Stimulated activated naive B cell treated with anti-CD40 and anti-IgM and Interleukin-4, amounts not matched to agents 10 μg/mL and 1 μg/mL and 100 μg/mL, for 72 hours (primary cell): ENCODE results near the gene C11orf24.

Experiments
- ATAC-seq, 2 donors: fragments of 150-1000 bp; cut with Tn5 transposase; replicated peaks; 2 replicates each; pipeline ENCODE4 v1.10.0; 2021; ENCODE audit warnings: moderate library complexity in 1 of 2
- DNase-seq: peaks from one replicate; pipeline ENCODE4 v3.0.0; 2021
- H3K27ac Mint-ChIP-seq: one replicate; pipeline ENCODE4 v1.8.0; 2022; ENCODE audit warnings: mild to moderate bottlenecking, mixed read lengths
- H3K27me3 Mint-ChIP-seq, 2 donors: one replicate each; pipeline ENCODE4 v1.8.0; 2022; ENCODE audit warnings: mixed read lengths in 2 of 2
- H3K36me3 Mint-ChIP-seq, 2 donors: one replicate each; pipeline ENCODE4 v1.8.0; 2022; ENCODE audit warnings: mixed read lengths in 2 of 2, mild to moderate bottlenecking in 1 of 2
- H3K4me1 Mint-ChIP-seq, 2 donors: one replicate each; pipeline ENCODE4 v1.8.0; 2022; ENCODE audit warnings: mixed read lengths in 2 of 2, mild to moderate bottlenecking in 1 of 2
- H3K4me3 Mint-ChIP-seq, 2 donors: one replicate each; pipeline ENCODE4 v1.8.0; 2022; ENCODE audit warnings: mild to moderate bottlenecking in 2 of 2, mixed read lengths in 2 of 2, moderate library complexity in 1 of 2
- H3K9me3 Mint-ChIP-seq, 2 donors: one replicate each; pipeline ENCODE4 v1.8.0; 2022; ENCODE audit warnings: mixed read lengths in 2 of 2, mild to moderate bottlenecking in 1 of 2

Gene C11orf24

DNA sequence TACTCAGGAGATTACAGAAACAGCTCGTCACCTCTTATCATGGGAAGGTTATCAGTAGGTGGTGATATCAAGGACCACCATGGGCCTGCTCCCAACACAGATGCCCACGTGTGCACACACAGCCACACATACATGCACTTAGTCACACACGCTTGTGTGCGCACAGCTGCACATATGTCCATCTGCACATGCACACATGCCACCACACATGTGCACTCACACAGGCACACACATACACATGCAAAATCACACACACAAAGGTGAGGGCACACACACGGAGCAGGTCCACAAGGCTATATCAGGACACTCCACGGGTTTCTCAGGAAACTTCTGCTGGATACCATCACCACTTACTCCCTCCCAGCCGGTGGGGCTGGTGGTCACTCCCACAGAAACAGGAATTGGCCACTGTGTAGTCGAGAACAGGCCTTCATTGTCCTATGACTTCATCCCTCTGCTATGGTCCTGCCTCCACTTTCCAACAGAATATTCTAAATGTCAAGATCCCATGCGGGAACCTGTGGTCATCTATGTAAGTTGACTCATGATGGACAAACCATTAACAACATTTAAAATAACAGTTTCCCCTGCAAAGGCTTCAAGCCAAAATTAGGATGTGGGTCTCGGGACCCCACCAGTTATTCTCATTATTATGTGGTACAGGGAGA lies 2.2 kb downstream of the C11orf24 start:
- peaks cover 0 to under 1% of the 10 kb centered on the region in 2 donors for H3K9me3 Mint-ChIP-seq
- H3K4me1 Mint-ChIP-seq = peaks cover 58 to 85% of the 10 kb centered on the region in 2 donors
- H3K36me3 Mint-ChIP-seq = peaks cover 23 to 47% of the 10 kb centered on the region in 2 donors
- no peak for DNase-seq
- ATAC-seq = no peak
- peak overlapping the region; percentile 40 to 53 for H3K4me3 Mint-ChIP-seq
- peak overlapping the region; percentile 11 for H3K27ac Mint-ChIP-seq
- H3K27me3 Mint-ChIP-seq = no peaks in the 10 kb centered on the region

GRCh38 chr11:68267881-68268240 lies 3.9 kb downstream of the C11orf24 start:
- no peak for ATAC-seq
- H3K27ac Mint-ChIP-seq = no peak overlapping the region

DNA sequence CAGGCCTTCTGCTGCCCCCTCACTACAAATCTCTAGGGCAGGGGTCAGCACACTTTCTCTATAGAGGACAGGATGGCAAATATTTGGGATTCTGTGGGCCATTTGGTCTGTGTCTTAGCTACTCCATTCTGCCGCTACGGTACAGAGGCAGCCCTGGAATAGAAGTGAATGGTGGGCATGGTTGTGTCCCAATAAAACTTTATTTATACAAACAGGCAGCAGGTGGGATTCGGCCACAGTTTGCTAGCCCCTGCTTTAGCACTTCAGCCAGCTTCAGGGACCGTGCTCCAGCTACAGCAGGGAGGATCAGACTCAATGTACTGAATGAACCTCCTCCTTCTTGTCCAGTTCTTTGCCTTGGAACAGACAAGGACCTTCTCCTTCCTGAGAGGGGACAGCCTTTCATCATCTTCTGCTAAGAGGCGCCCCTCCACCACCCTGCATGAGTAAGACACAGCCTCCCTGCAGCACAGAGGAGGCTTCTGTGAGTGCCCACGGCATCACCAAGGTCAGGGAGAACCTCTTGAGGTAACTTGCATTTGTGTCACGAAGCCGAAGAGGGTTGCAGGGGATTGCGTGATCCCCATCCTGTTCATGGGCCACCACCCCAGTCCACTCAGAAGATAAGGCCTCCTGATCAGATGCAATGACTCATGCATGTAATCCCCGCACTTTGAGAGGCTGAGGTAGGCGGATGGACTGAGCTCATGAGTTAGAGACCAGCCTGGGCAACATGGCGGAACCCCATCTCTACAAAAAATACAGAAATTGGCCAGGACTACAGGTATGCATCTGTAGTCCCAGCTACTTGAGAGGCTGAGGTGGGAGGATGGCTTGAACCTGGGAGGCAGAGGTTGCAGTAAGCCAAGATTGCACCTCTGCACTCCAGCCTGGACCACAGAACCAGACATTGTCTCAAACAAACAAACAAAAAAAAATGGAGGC lies 4.6 kb downstream of the C11orf24 start:
- peak overlapping the region; percentile 71 for H3K27ac Mint-ChIP-seq
- H3K9me3 Mint-ChIP-seq = peaks cover 4 to 6% of the 10 kb centered on the region in 2 donors

More at GRCh38 chr11:68267881-68268240, 3.9 kb downstream of the C11orf24 start:
- peaks cover 65 to 79% of the 10 kb centered on the region in 2 donors for H3K4me1 Mint-ChIP-seq
- no peak overlapping the region for H3K4me3 Mint-ChIP-seq
- no peaks in the 10 kb centered on the region for H3K27me3 Mint-ChIP-seq
- H3K9me3 Mint-ChIP-seq = peaks cover 4 to 6% of the 10 kb centered on the region in 2 donors
- H3K36me3 Mint-ChIP-seq = peaks cover 32 to 61% of the 10 kb centered on the region in 2 donors
- DNase-seq = no peak

DNA sequence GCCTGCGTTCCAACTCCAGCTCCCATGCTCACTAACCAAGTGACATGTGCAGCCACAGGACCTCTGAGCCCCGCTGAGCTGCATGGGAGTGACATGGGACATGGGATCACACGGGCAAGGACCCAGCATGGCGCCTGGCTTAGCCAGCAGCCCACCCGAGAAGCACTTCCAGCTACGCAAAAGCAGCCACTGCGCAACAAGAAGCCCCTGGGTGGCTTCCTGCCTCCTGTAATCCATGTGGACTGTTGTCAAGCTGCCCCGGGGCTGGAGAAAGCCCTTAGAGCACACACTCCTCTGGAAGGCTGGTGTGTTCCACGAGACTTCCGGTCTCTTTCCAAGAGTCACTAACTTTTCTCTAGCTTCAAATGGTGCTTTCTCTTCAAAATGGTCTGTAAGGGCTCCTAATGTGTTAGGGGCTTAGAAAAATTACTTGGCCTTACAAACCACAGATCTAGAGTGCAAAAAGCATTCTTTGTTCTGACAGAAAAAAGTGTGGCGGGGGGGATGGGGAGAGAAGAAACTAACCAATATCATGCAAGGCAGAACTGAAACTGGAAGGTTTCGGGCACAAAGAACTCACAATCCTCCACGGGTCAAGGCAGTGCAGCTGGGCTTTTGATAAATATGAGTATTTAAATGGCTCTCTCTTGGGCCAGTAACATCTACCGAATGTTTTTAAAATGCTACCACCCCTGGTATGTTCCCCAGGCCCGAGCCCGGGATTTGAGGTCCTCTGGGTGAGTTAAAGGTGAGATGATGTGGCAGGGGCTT lies 5.5 kb downstream of the C11orf24 start:
- peak; percentile 44 for DNase-seq
- Mint-ChIP-seq H3K4me3 (peak overlapping the region; percentile 61 to 69), H3K27ac (peak overlapping the region; percentile 71), H3K36me3 (peaks cover 35 to 65% of the 10 kb centered on the region in 2 donors), H3K27me3 (no peaks in the 10 kb centered on the region), H3K4me1 (peaks cover 59 to 71% of the 10 kb centered on the region in 2 donors), H3K9me3 (peaks cover 4 to 6% of the 10 kb centered on the region in 2 donors)
- ATAC-seq = peak; percentile 82 to 85

More for the DNA sequence above, 4.6 kb downstream of the C11orf24 start:
- H3K36me3 Mint-ChIP-seq = peaks cover 33 to 63% of the 10 kb centered on the region in 2 donors
- H3K4me3 Mint-ChIP-seq = peak overlapping the region; percentile 61 to 69
- H3K4me1 Mint-ChIP-seq = peaks cover 59 to 73% of the 10 kb centered on the region in 2 donors
- no peaks in the 10 kb centered on the region for H3K27me3 Mint-ChIP-seq
- DNase-seq (no peak), ATAC-seq (no peak)

DNA sequence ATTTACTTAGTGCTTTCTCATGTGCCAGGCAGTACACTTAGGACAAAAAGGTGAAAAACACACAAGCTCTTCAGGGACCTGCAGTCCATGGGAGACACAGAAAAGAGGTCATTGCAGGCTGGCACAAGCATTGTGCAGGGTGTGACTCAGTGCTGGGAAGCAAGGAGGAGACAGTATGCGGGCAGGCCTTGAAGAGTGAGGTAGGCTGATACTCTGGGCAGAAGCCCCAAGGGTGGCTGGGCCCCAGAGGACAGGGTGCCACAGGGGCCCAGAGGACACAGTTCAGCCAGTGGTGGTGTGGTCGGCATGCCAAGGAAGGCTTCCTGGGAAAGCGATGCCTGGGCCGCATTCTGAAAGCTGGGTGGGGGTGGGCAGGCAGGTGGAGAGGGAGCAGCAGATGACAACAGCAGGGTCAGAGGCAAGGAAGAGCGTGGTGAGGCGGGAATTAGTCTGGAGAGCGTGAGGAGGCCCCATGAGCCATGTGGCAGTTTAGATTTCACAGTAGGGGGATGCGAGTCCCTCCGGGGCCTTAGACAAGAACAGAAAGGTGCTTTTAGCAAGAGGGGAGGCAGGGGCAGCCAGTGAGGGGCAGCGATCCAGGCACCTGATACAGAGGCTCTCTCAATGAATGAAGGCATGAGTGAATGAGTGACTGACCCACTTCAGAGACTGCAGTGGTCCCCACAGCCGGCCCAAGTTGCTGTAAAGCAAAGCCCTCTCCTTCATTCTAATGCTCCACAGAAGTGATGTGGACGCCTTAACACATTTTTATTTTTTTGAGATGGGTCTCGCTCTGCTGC lies 6.8 kb downstream of the C11orf24 start:
- peak overlapping the region in 1 of 2 donors; percentile 46 for H3K4me3 Mint-ChIP-seq
- ATAC-seq (no peak), DNase-seq (no peak)
- peaks cover 56 to 67% of the 10 kb centered on the region in 2 donors for H3K4me1 Mint-ChIP-seq
- no peaks in the 10 kb centered on the region for H3K27me3 Mint-ChIP-seq
- peak overlapping the region; percentile 53 for H3K27ac Mint-ChIP-seq
- H3K36me3 Mint-ChIP-seq = peaks cover 39 to 74% of the 10 kb centered on the region in 2 donors
- H3K9me3 Mint-ChIP-seq = peaks cover 4 to 6% of the 10 kb centered on the region in 2 donors

DNA sequence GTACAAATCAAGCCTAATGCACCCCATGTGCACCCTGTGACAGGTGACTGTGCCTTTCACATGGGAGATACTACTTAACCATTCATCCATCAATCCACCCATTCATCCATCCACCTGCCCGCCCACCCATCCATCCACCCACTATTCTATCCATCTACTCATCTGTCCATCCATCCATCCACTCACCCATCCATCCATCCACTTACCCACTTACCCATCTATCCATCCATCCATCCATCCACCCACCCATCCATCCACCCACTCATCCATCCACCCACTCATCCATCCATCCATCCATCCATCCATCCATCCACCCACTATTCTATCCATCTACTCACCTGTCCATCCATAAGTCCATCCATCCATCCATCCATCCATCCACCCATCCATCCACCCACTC lies 7.5 kb downstream of the C11orf24 start:
- ATAC-seq = no peak
- H3K4me3 Mint-ChIP-seq = no peak overlapping the region
- no peaks in the 10 kb centered on the region for H3K27me3 Mint-ChIP-seq
- H3K36me3 Mint-ChIP-seq = peaks cover 39 to 72% of the 10 kb centered on the region in 2 donors
- H3K27ac Mint-ChIP-seq = no peak overlapping the region
- no peak for DNase-seq
- peaks cover 4 to 6% of the 10 kb centered on the region in 2 donors for H3K9me3 Mint-ChIP-seq
- H3K4me1 Mint-ChIP-seq = peaks cover 53 to 67% of the 10 kb centered on the region in 2 donors

DNA sequence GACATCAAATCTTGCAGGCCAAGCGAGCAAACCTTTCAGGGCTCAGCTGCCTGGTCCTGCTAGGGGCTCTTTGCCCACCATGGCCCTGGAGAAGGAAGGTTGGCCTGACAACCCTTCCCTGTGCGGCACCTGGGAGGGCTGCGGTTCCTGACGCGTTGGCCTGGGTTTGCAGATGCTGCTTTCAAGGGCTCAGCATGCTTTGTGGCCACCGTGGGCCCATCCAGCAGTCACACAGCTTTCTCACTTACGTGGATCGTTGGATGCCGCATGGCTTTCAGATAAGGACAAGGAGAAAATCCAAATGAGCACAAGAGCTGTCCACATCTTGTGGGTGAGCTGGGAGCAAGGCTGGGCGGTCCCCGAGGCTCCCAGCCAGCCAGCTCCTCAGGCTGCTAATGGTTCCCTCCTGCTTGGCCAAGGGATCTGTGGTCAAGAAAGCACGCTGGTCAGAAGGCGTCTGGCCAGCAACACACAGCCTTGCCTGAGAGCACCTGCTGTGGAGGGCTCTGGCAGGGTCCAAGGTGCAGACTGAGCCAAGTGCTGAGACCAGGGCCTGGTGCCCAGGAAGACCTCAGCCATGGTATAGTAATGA lies 8.2 kb downstream of the C11orf24 start:
- ATAC-seq = no peak
- Mint-ChIP-seq H3K9me3 (peaks cover 4 to 6% of the 10 kb centered on the region in 2 donors), H3K27ac (peak overlapping the region; percentile 25), H3K36me3 (peaks cover 39 to 66% of the 10 kb centered on the region in 2 donors), H3K4me3 (no peak overlapping the region), H3K4me1 (peaks cover 48 to 64% of the 10 kb centered on the region in 2 donors), H3K27me3 (no peaks in the 10 kb centered on the region)
- DNase-seq = no peak

DNA sequence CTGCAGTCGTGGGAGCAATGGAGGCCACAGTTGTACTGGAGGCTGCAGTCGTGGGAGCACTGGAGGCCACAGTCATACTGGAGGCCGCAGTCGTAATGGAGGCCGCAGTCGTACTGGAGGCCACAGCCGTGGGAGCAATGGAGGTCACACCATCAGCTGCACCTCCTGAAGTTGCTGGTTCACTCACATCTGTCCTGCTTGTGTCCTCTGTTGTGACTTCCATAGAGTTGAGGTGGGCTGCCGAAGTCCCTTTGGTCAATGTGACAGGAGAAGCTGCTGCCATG lies 9.3 kb downstream of the C11orf24 start:
- Mint-ChIP-seq H3K4me3 (no peak overlapping the region), H3K9me3 (peaks cover 4 to 6% of the 10 kb centered on the region in 2 donors), H3K4me1 (peaks cover 45 to 64% of the 10 kb centered on the region in 2 donors), H3K27me3 (no peaks in the 10 kb centered on the region), H3K27ac (no peak overlapping the region), H3K36me3 (peaks cover 32 to 58% of the 10 kb centered on the region in 2 donors)
- no peak for ATAC-seq
- no peak for DNase-seq

DNA sequence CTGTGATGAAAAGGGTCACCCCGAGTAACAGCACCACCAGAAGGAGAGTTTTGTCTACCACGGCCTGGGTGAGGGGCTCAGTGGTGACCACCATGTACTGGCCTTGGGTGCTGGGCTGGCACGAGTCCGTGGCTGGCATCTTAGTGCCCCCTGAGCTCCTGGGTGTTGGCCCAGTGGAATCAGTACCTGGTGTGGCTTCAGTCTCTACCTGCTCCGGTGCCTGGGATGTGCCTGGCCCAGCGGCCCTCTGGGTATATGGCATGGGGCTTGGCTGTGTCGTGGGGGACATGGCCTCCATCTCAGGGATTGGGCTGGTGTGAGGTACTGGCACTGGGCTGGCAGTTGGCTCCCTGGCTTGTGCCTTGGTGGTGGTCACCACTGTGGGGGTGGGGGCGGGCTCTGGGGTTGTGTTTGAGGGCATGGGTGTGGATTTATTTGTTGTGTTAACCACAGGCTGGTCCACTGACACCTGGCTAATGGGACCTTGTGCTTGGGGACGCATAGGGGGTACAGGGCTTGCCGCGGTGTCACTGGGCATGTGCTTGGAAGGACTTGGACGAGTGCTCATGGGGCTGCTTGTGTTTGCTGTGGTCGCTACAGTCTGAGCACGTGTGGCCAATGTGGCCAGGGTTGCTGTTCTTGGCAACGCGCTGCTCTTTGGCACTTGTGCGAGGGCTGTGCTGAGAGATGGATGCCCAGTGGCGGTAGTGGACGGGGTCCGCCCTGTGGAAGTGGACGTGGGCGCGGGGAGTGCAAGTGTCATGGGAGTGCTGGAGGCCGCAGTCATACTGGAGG lies 9.8 kb downstream of the C11orf24 start:
- H3K4me1 Mint-ChIP-seq = peaks cover 43 to 63% of the 10 kb centered on the region in 2 donors
- no peak for ATAC-seq
- H3K4me3 Mint-ChIP-seq = no peak overlapping the region
- no peak overlapping the region for H3K27ac Mint-ChIP-seq
- no peak for DNase-seq
- H3K36me3 Mint-ChIP-seq = peaks cover 27 to 53% of the 10 kb centered on the region in 2 donors
- no peaks in the 10 kb centered on the region for H3K27me3 Mint-ChIP-seq
- peaks cover 4 to 6% of the 10 kb centered on the region in 2 donors for H3K9me3 Mint-ChIP-seq

GRCh38 chr11:68261006-68261405 lies 10.8 kb downstream of the C11orf24 start:
- Mint-ChIP-seq H3K36me3 (peaks cover 27 to 46% of the 10 kb centered on the region in 2 donors), H3K27ac (no peak overlapping the region), H3K27me3 (no peaks in the 10 kb centered on the region), H3K9me3 (peaks cover 4 to 6% of the 10 kb centered on the region in 2 donors), H3K4me1 (peaks cover 36 to 54% of the 10 kb centered on the region in 2 donors), H3K4me3 (no peak overlapping the region)
- DNase-seq (no peak), ATAC-seq (no peak)

- H3K36me3 Mint-ChIP-seq = peaks cover 27 to 43% of the 10 kb centered on the region in 2 donors
- peaks cover 4 to 6% of the 10 kb centered on the region in 2 donors for H3K9me3 Mint-ChIP-seq
- no peaks in the 10 kb centered on the region for H3K27me3 Mint-ChIP-seq
- DNase-seq = no peak
- peak overlapping the region; percentile 59 for H3K27ac Mint-ChIP-seq
- H3K4me3 Mint-ChIP-seq = no peak overlapping the region
- H3K4me1 Mint-ChIP-seq = peaks cover 32 to 48% of the 10 kb centered on the region in 2 donors
- ATAC-seq = no peak
These were observed 11.3 kb downstream of the C11orf24 start for GRCh38 chr11:68260484-68260883.

- ATAC-seq = no peak
- peaks cover 24 to 38% of the 10 kb centered on the region in 2 donors for H3K4me1 Mint-ChIP-seq
- H3K9me3 Mint-ChIP-seq = peaks cover 3% of the 10 kb centered on the region in 2 donors
- no peak for DNase-seq
- no peak overlapping the region for H3K4me3 Mint-ChIP-seq
- peak overlapping the region; percentile 5 for H3K27ac Mint-ChIP-seq
- H3K36me3 Mint-ChIP-seq = peaks cover 20 to 34% of the 10 kb centered on the region in 2 donors
- H3K27me3 Mint-ChIP-seq = no peaks in the 10 kb centered on the region
These were observed 12.4 kb downstream of the C11orf24 start for GRCh38 chr11:68259122-68259959.
